OCI-LY3 (cell line): ENCODE results near the gene ZCCHC24.

Experiments
- H2AFZ ChIP-seq: fragments of 200-600, 300-600 bp; shearing (Covaris generic); 2 replicates; pipeline ENCODE4 v1.6.0; 2014; ENCODE audit warnings: antibody characterized with exemption, low read depth, low read length
- H3K27ac ChIP-seq: fragments of 200-600, 300-600 bp; sonication (generic); 2 replicates; pipeline ENCODE4 v1.5.1; 2014; ENCODE audit warnings: mild to moderate bottlenecking, low read length, moderate library complexity, mixed read lengths
- H3K27me3 ChIP-seq: fragments of 200-600, 300-600 bp; sonication (generic); 2 replicates; pipeline ENCODE4 v1.6.1; 2014; ENCODE audit warnings: low read depth, low read length, mixed read lengths
- H3K36me3 ChIP-seq: fragments of 200-600, 300-600 bp; sonication (generic); replicated peaks from 2 replicates; pipeline ENCODE3; 2014; ENCODE audit warnings: low read depth, low read length, mixed read lengths
- H3K4me1 ChIP-seq: fragments of 300-600, 200-600 bp; sonication (generic); 2 replicates; pipeline ENCODE4 v1.6.1; 2014; ENCODE audit warnings: low read length, mixed read lengths
- H3K4me2 ChIP-seq: fragments of 200-600, 300-600 bp; sonication (generic); 2 replicates; pipeline ENCODE4 v1.6.1; 2014; ENCODE audit warnings: low read length, mixed read lengths
- H3K4me3 ChIP-seq: fragments of 300-600, 200-600 bp; sonication (generic); 2 replicates; pipeline ENCODE4 v1.5.1; 2014; ENCODE audit warnings: antibody characterized with exemption, mild to moderate bottlenecking, low read length, moderate library complexity
- H3K79me2 ChIP-seq: fragments of 300-600, 200-600 bp; shearing (Covaris generic); 2 replicates; pipeline ENCODE4 v1.6.1; 2014; ENCODE audit warnings: mild to moderate bottlenecking, low read length, mixed read lengths
- H3K9ac ChIP-seq: fragments of 300-600, 200-600 bp; shearing (Covaris generic); 2 replicates; pipeline ENCODE4 v1.6.0; 2014; ENCODE audit warnings: mild to moderate bottlenecking, low read length, moderate library complexity
- H3K9me3 ChIP-seq: fragments of 200-600, 300-600 bp; shearing (Covaris generic); 2 replicates; pipeline ENCODE4 v1.6.1; 2014; ENCODE audit warnings: low read length, mixed read lengths; ENCODE audit not compliant: insufficient read depth
- H4K20me1 ChIP-seq: fragments of 200-600, 300-600 bp; sonication (generic); 2 replicates; pipeline ENCODE4 v1.6.1; 2016; ENCODE audit warnings: low read length, mixed read lengths; ENCODE audit not compliant: insufficient read depth
- CTCF ChIP-seq: fragments of 200-600, 300-600 bp; sonication (generic); IDR thresholded peaks from 2 replicates; pipeline ENCODE4 v1.5.1; 2014; ENCODE audit warnings: antibody characterized with exemption, low read length, low read depth
- EZH2phosphoT487 ChIP-seq: fragments of 200-600 bp; shearing (Covaris generic); IDR thresholded peaks from 2 replicates; pipeline ENCODE4 v1.6.1; 2018; ENCODE audit warnings: antibody characterized with exemption, mixed run types, low read depth

ZCCHC24 gene

GRCh38 chr10:79440281-79440680 lies 5.1 kb downstream of the ZCCHC24 start:
- no peak for TF ChIP-seq CTCF
- no peak for TF ChIP-seq EZH2phosphoT487

GRCh38 chr10:79438699-79439085 lies 6.7 kb downstream of the ZCCHC24 start:
- Histone ChIP-seq H3K4me2 (no peak overlapping the region), H3K4me1 (peaks cover 2% of the 10 kb centered on the region), H3K36me3 (no peaks in the 10 kb centered on the region), H3K9me3 (no peaks in the 10 kb centered on the region), H3K4me3 (no peak overlapping the region), H3K79me2 (no peaks in the 10 kb centered on the region), H3K27me3 (peaks cover 4% of the 10 kb centered on the region; the same call in 1 of the 2 replicates), H3K27ac (no peak overlapping the region), H2AFZ (no peak overlapping the region), H3K9ac (no peak overlapping the region), H4K20me1 (no peaks in the 10 kb centered on the region)
- TF ChIP-seq EZH2phosphoT487 (no peak), CTCF (no peak)

More at GRCh38 chr10:79440281-79440680, 5.1 kb downstream of the ZCCHC24 start:
- no peak overlapping the region for H3K9ac ChIP-seq
- H3K9me3 ChIP-seq = no peaks in the 10 kb centered on the region
- no peaks in the 10 kb centered on the region for H3K36me3 ChIP-seq
- no peaks in the 10 kb centered on the region for H4K20me1 ChIP-seq
- H3K27me3 ChIP-seq = peaks cover 10% of the 10 kb centered on the region; the same call in 1 of the 2 replicates
- no peak overlapping the region for H2AFZ ChIP-seq
- peaks cover 9% of the 10 kb centered on the region for H3K4me1 ChIP-seq
- H3K27ac ChIP-seq = no peak overlapping the region
- H3K79me2 ChIP-seq = no peaks in the 10 kb centered on the region
- no peak overlapping the region for H3K4me3 ChIP-seq
- no peak overlapping the region for H3K4me2 ChIP-seq

- H3K9ac ChIP-seq = no peak overlapping the region
- no peak overlapping the region for H3K4me3 ChIP-seq
- H3K79me2 ChIP-seq = no peaks in the 10 kb centered on the region
- H3K27ac ChIP-seq = no peak overlapping the region
- H3K27me3 ChIP-seq = no peaks in the 10 kb centered on the region
- no peaks in the 10 kb centered on the region for H4K20me1 ChIP-seq
- TF ChIP-seq EZH2phosphoT487 = no peak
- no peak for TF ChIP-seq CTCF
- no peaks in the 10 kb centered on the region for H3K9me3 ChIP-seq
- no peak overlapping the region for H2AFZ ChIP-seq
- H3K36me3 ChIP-seq = no peaks in the 10 kb centered on the region
- no peak overlapping the region for H3K4me2 ChIP-seq
- no peaks in the 10 kb centered on the region for H3K4me1 ChIP-seq
Observed at GRCh38 chr10:79438021-79438698, 7.3 kb downstream of the ZCCHC24 start.

GRCh38 chr10:79437111-79437814 lies 8.2 kb downstream of the ZCCHC24 start:
- H3K4me2 ChIP-seq = no peak overlapping the region
- no peaks in the 10 kb centered on the region for H3K27me3 ChIP-seq
- no peaks in the 10 kb centered on the region for H3K36me3 ChIP-seq
- no peak for TF ChIP-seq EZH2phosphoT487
- no peak for TF ChIP-seq CTCF
- H3K27ac ChIP-seq = no peak overlapping the region
- H4K20me1 ChIP-seq = no peaks in the 10 kb centered on the region
- H3K4me3 ChIP-seq = no peak overlapping the region
- no peaks in the 10 kb centered on the region for H3K4me1 ChIP-seq
- no peaks in the 10 kb centered on the region for H3K79me2 ChIP-seq
- H3K9ac ChIP-seq = no peak overlapping the region
- H2AFZ ChIP-seq = no peak overlapping the region
- H3K9me3 ChIP-seq = no peaks in the 10 kb centered on the region
